G401.6 (cell line): ENCODE data around the gene ARHGEF6.
"Not testable (repeated sequence)": the region's sequence is repeated elsewhere in the genome, so short reads cannot be mapped to it uniquely, and the experiment has no call there.

Experiments used
- FAIRE-seq: peaks from 2 replicates; lab custom pipeline; 2012; peaks lifted over from hg19 to GRCh38; lab: Jason Lieb, UNC

Gene ARHGEF6, protein sequence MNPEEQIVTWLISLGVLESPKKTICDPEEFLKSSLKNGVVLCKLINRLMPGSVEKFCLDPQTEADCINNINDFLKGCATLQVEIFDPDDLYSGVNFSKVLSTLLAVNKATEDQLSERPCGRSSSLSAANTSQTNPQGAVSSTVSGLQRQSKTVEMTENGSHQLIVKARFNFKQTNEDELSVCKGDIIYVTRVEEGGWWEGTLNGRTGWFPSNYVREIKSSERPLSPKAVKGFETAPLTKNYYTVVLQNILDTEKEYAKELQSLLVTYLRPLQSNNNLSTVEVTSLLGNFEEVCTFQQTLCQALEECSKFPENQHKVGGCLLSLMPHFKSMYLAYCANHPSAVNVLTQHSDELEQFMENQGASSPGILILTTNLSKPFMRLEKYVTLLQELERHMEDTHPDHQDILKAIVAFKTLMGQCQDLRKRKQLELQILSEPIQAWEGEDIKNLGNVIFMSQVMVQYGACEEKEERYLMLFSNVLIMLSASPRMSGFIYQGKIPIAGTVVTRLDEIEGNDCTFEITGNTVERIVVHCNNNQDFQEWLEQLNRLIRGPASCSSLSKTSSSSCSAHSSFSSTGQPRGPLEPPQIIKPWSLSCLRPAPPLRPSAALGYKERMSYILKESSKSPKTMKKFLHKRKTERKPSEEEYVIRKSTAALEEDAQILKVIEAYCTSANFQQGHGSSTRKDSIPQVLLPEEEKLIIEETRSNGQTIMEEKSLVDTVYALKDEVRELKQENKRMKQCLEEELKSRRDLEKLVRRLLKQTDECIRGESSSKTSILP

DNA sequence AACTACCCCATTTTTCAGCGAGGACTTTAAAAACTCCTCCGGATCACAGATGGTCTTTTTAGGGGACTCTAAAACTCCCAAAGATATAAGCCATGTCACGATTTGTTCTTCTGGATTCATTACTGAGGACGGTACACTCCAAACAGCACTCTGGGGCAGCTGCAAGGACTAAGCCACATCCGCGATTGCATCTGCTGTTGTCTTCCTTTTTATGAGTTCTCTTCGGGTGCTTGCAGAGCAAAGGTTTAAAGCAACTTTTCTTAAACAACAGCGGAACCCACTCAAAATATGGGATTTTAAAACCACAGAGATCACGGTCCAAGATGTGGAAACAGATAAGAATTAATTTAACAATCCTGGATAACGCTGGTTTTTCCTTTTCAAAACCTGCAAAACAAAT lies at the start of gene ARHGEF6:
Gene ARHGEF6 (minus strand): TSS at position 170 of the 400 bp plus-strand sequence. CDS start 50 bp downstream, at position 120.
- no peak for FAIRE-seq

GRCh38 chrX:136829413-136829812 lies 48.7 kb upstream of the ARHGEF6 start:
- FAIRE-seq: no peak

DNA sequence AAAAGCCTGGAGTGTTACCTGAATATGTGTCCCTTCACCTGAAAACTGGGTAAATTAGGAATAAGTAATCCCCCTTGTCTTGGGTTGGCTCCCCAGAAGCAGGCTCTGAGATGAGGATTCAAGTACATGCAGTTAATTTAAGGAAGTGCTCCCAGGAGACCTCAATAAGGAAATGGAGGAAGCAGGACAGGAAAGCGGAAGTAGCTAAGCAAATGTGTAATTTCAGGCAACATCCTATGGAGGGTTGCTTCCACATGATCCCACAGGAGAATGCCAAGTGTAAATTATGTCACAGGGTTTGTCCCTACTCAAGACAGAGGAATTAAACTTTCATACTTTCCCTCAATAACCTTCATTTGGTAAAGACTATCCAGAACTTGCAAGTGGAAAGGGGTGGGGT lies 48.1 kb upstream of the ARHGEF6 start:
- FAIRE-seq: no peak

DNA sequence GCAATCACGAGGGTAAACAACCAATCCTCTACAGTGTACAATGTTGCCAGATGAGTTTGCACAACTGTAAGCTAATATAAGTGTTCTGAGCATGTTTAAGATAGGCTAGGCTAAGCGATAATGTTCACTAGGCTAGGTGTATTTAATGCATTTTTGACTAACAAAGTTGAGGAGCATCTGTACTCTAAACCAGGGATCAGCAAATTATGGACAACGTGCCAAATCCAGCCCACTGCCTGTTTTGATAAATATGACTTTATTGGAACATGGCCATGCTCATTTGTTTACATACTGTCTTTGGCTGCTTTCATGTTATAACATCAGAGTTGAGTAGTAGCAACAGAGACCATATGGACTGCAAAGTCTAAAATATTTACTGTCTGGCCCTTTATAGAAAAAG lies 46.3 kb upstream of the ARHGEF6 start:
- no peak for FAIRE-seq

GRCh38 chrX:136825771-136826170 lies 45.0 kb upstream of the ARHGEF6 start:
- no peak for FAIRE-seq

DNA sequence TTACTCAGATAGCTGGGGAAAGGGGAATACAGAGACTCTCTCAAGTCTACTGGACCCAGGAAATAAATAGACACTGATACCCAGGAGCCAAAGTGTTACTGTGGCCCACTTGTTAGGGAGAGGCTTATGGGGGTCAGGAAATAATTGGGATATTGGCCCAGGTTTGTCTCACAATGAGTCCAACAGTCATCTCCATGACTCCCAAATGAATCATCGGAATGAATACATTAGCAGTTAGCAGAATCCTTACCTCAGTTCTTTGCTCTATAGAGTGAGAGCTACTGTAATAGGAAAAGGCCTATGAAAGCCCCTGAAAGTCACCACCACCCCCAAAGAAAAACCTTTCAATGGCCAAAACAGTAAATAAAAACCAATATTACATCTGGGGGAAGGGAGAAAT lies 42.4 kb upstream of the ARHGEF6 start:
- FAIRE-seq: no peak

GRCh38 chrX:136822337-136823095 lies 41.8 kb upstream of the ARHGEF6 start:
- FAIRE-seq: no peak

GRCh38 chrX:136819756-136820155 lies 39.0 kb upstream of the ARHGEF6 start:
- FAIRE-seq: not testable (repeated sequence)

GRCh38 chrX:136819031-136819703 lies 38.4 kb upstream of the ARHGEF6 start:
- FAIRE-seq: no peak

- FAIRE-seq: no peak
These were observed 36.2 kb upstream of the ARHGEF6 start for GRCh38 chrX:136816975-136817374.

DNA sequence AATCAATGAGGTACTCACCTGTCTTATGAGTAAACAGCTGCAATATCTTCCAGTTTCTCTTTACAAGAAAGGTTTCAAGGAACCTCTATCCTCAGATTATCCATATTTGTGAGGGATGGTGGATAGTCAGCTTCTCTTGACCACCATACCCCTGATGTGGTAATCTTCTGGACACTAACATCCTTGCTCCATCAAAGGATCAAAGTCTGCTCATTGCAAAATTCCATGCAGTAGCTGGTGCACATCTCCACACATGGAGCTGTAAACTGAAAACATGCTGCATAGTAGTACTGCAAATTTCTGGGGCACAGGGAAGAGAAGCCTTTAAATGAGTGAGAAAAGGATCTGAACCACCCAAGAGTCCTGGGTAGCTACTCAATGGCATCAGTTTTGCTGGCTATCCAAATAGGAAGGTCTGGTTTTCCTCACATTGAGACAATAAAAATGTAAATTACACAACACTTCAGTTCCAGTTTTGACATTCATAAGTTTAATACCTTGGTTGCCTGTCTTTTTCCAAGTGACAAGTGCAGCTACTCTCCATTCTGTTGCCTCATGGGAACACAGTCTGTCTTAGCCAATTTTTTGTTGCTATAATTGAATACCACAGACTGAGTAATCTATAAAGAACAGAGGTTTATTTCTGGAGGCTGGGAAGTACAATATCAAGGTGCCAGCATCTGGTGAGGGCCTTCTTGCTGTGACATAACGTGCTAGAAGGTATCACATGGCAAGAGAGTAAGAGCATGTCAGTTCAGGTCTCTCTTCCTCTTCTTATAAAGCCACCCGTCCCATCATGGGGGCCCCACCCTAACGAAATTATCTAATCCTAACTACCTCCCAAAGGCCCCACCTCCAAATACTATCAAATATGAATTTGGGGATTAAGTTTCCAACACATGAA lies 34.4 kb upstream of the ARHGEF6 start:
- FAIRE-seq: no peak

DNA sequence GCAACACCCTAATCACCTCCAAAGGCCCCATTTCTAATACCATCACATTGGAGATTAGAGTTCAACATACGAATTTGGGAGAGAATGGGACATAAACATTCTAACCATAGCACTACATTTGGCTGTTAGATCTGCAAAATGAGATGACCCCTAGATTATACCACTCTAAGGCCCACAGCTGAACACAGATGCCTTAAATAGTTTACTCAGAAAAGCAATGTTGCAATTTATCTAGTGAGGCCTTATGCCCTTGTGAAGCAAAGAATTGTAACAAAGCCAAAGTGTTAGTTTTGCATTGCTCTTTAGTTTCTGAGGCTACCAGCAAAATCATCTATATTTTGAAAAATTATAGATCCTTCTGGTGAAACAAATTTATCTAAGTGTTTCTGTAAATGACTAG lies 31.6 kb upstream of the ARHGEF6 start:
- FAIRE-seq: no peak

DNA sequence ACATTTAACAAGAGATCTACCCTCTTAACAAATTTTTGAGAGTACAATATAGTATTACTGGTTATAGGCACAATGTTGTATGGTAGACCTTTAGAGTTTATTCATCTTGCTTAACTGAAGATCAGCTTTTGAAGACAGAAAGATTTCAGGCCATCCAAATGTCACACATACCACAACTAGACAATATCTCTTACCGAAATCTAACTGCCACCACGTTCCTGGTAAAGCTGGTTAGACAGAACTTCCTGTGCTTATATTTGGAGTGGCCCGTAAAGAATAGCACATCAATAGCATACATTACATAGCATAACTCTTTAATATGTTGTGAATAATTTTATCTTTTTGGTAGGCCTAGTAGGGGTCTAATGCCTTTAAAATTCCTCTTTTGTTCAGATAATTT lies 29.8 kb upstream of the ARHGEF6 start:
- no peak for FAIRE-seq

DNA sequence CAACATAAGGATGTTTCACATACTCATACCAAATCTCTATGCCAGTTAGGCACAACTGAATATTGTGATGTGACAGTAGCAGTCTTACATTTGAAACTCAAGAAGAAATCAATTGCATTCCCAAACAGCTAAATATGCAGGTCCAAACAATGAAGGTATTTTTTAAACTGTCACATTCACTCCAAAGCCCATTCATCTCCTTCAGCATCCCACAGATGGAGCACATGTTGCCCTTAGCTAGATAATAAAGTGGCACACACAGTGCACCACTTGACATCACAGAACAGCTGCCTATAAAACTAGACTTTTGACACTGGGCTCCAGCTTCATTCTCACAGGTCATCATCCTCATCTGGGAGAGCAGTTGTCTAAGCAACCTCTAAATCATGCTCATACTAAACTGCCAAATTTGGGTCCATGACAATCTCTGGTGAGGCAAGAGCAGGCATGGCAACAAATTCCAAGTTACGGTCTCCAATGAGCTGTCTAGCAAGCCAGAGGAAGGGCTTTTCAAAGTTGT lies 26.2 kb upstream of the ARHGEF6 start:
- no peak for FAIRE-seq

DNA sequence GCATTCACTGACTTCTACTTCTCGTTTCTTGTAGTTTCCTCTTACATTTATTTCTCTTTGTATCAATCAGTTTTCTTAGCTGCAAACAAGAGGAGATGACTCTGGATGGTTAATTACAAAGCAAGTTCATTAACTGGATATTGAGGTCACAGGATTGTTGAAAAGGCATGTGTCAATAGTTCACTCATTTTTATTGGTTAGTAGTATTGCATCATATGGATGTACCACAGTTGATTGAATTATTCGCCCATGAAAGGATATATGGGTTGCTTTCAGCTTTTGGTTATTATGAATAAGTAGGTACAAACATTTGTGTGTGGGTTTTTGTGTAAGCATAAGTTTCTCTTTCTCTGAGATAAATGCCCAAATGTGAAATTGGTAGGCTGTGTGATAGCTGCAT lies 21.8 kb upstream of the ARHGEF6 start:
- no peak for FAIRE-seq

DNA sequence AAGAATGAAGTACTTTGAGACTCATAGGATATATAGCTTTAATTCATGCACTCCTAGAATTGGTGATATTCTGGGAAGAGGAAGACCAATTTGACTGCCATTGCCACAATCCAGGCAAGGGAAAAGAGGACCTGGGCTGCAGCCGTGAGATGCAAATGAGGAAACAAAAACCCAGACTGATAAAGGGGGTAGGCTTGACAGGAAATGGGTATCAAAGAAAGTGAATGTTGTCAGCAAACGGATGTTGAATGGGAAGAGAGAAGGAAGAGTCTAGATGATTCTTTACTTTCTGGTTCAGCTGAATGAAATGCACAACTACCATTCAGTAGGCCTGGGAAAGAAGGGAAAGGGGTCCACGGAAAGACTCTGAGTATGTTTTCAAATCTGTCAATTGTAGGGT lies 17.1 kb upstream of the ARHGEF6 start:
- no peak for FAIRE-seq

- not testable (repeated sequence) for FAIRE-seq
These were observed 14.4 kb upstream of the ARHGEF6 start for GRCh38 chrX:136795132-136795531.

- not testable (repeated sequence) for FAIRE-seq
These were observed 13.9 kb upstream of the ARHGEF6 start for GRCh38 chrX:136794660-136795059.

- no peak for FAIRE-seq
These were observed 13.3 kb upstream of the ARHGEF6 start for GRCh38 chrX:136794080-136794479.

- FAIRE-seq: no peak
These were observed 9.1 kb upstream of the ARHGEF6 start for GRCh38 chrX:136789856-136790255.

GRCh38 chrX:136784231-136784630 lies 3.5 kb upstream of the ARHGEF6 start:
- FAIRE-seq: no peak
